HTERT RPE-1 (cell line): ENCODE measurements around the gene CLASP1.
"Not testable (repeated sequence)": the region's sequence is repeated elsewhere in the genome, so short reads cannot be mapped to it uniquely, and the experiment has no call there.

Experiments used
- in situ Hi-C: fragments of 300-500 bp; cut with MboI; formaldehyde crosslinking; loops from 4 replicates; pipeline ENCODE4 v1.14.3; 2020; ENCODE audit warnings: low sequenced_read_pairs

The CLASP1 gene

GRCh38 chr2:121387591-121388325 is 261.5 kb downstream of the CLASP1 start:
- in situ Hi-C loops, result no loop called here

GRCh38 chr2:121386707-121387106 is 262.6 kb downstream of the CLASP1 start:
- in situ Hi-C loops, result no loop called here

- in situ Hi-C loops, result no loop called here
Observed at GRCh38 chr2:121386102-121386501, 263.2 kb downstream of the CLASP1 start.

DNA sequence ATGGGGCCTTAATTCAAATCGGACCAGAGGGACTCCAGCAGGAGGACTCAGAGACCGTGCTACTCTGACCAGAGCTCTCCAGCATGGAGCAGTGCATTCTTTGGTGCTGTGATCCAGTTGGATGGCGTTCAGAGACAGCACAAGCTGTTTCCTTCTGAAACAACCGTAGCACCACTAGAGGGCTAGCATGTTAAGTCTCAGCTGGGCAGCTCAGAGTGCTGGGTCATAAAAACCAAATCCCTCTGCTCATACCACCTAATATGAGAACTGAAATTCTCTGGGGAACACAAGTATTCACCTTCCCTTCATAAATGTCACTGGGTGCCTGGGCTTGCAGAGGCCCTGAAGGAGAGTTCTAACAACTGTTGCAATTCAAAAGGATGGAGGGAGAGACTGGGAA is 266.5 kb downstream of the CLASP1 start:
- in situ Hi-C loops, result no loop called here

DNA sequence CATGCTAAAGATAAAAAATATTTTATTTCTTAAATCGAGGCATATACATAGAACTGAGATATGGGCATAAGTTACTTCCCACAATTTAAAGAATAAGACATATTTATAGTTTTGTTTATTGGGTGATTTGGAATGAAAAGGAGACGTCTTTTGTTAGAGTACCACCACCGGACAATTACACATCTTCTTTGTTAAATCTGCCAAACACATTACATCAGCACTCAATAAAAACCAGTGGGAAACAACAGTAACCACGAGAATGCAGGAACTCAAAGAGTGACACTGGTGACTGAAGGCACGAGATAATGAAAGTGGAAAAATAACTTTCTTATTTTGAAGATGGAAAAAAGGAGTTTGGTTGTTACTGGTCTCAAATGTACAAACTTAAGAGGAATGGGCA is 271.6 kb downstream of the CLASP1 start:
- in situ Hi-C loops, result no loop called here

DNA sequence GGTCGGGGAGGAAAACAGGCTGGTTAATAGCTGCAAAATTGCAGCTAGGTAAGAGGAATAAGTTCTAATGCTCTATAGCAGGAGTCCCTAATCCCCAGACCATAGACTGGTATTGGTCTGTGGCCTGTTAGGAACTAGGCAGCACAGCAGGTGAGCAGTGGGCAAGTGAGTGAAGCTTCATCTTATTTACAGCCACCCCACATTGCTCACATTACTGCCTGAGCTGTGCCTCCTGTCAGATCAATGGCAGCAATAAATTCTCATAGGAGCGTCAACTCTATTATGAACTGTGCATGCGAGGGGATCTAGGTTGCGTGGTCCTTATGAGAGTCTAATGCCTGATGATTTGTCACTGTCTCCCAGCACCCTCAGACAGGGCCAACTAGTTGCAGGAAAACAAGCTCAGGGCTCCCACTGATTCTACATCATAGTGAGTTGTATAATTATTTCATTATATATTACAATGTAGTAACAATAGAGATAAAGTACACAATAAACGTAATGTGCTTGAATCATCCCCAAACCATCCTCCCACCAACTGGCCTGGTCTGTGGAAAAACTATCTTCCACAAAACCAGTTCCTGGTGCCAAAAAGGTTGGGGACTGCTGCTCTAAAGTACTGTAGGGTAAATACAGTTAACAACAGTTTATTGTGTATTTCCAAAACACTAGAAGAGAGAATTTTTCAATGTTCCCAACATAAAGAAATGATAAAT is 272.6 kb downstream of the CLASP1 start:
- in situ Hi-C loops, result no loop called here

GRCh38 chr2:121375621-121376159 is 273.6 kb downstream of the CLASP1 start:
- in situ Hi-C loops, result no loop called here

DNA sequence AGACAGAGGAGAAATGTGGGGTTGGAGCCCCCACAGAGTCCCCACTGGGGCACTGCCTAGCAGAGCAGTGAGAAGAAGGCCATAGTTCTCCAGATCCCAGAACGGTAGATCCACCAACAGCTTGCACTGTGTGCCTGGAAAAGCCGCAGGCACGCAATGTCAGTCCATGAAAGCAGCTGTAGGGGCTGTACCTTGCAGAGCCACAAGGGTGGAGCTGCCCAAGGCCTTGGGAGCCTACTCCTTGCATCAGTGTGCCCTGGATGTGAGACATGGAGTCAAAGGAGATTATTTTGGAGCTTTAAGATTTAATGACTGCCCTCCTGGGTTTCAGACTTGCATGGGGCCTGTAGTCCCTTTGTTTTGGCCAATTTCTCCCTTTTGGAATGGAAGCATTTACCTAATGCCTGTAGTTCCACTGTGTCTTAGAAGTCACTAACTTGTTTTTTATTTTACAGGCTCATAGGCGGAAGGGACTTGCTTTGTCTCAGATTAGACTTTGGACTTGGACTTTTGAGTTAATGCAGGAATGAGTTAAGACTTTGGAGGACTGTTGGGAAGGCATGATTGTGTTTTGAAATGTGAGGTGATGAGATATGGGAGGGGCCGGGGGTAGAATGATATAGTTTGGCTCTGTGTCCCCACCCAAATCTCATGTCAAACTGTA is 274.7 kb downstream of the CLASP1 start:
- in situ Hi-C loops, result not testable (repeated sequence)

DNA sequence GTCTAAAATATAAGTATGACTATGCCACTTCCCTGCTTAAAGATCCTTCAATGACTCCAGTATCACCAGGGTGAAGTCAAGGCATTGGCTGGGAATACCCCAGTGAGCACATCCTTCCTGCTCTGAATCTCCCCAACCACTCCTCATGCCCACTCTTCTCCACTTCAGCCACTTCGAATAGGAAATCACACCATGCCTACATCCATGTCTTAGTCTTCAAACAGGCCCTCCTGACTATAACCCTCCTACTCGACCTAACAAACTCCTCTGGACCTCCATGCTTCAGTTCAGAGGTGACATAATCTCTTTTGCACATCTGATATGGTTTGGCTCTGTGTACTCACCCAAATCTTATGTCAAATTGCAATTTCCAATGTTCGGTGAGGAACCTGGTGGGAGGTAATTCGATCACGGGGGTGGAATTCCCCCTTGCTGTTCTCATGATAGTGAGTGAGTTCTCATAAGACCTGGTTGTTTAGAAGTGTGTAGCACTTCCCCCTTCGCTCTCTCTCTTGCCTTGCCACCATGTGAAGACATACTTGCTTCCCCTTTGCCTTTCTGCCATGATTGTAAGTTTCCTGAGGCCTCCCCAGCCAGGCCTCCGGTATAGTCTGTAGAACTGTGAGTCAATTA is 276.4 kb downstream of the CLASP1 start:
- in situ Hi-C loops, result no loop called here

DNA sequence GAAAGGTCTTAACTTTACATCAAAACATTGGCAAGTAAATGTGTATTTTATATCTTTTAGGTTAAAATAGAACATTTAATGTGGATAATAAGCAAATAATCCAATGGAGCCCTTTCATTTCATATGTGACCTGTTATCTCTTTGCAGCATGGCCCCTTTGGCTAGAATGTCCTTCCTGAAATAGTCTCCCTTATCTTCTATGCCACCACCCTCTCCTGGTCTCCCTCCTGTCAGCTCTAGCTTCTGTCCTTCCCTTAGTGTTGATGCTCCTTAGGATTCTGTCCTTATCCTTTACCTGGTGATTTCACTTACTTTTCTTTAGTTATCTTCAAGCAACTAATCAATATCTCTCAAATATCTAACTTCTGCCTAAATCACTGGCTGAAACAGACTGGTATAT is 277.2 kb downstream of the CLASP1 start:
- in situ Hi-C loops, result no loop called here

- in situ Hi-C loops, result no loop called here
Observed at GRCh38 chr2:121368836-121369235, 280.4 kb downstream of the CLASP1 start.

- in situ Hi-C loops, result no loop called here
Observed at GRCh38 chr2:121368155-121368554, 281.1 kb downstream of the CLASP1 start.

GRCh38 chr2:121367246-121367900 is 281.9 kb downstream of the CLASP1 start:
- in situ Hi-C loops, result no loop called here

DNA sequence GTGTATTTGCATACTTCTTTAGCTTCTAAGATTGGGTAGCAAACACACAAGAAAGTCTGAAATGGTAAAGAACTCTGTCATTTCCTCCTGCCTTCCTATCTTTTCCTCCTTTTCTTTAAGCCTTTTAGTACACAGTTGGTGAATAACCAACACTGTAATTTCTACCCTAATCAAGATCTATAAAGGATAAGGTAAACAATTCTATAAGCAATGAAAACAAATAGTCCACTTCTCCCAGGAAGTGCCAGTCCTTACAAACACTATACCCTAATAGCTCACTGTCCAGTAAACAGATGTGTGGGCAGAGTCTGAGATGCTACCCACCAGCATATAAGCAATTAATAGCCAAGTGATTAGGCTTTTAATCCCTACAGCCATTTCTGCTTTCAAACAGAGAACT is 283.2 kb downstream of the CLASP1 start:
- in situ Hi-C loops, result no loop called here

GRCh38 chr2:121365061-121365460 is 284.2 kb downstream of the CLASP1 start:
- in situ Hi-C loops, result no loop called here

GRCh38 chr2:121363632-121364420 is 285.4 kb downstream of the CLASP1 start:
- in situ Hi-C loops, result no loop called here

DNA sequence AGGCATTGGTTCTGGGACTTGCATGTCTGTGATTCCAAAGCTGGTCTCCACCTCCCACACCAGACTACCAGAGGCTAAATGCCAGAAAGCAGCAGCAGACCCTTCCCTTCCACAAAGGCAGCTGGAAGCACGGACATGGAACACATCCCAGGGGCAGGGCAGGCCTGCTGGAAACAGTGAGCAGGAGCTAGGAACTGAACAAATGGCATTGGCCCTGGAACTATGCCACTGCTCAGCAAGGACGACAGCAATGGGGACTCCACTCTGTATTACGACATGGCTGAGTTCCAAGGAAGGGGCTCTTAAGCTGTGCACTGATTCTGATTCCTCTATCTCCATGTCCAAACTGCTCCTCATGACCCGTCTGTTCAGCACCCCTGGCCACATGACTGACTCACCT is 286.5 kb downstream of the CLASP1 start:
- in situ Hi-C loops, result no loop called here

DNA sequence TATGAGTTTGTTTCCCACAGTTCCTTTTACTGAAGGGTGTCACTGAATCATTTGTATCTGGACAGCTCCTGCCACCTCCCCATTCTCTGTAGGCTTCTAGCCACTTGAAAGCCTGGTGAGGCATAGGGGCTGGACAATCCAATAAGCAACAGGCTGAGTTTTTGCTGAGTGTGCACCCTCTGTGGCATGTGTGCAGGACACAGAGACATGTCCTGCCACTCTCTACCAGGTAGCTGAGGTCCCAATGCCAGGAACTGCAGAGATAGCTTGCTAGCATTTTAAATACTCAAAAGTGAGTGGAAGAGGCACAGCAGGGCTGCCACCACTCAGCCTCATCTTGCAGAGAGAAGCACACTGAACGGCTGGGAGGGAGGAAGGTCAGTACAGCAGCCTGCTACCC is 287.0 kb downstream of the CLASP1 start:
- in situ Hi-C loops, result no loop called here

DNA sequence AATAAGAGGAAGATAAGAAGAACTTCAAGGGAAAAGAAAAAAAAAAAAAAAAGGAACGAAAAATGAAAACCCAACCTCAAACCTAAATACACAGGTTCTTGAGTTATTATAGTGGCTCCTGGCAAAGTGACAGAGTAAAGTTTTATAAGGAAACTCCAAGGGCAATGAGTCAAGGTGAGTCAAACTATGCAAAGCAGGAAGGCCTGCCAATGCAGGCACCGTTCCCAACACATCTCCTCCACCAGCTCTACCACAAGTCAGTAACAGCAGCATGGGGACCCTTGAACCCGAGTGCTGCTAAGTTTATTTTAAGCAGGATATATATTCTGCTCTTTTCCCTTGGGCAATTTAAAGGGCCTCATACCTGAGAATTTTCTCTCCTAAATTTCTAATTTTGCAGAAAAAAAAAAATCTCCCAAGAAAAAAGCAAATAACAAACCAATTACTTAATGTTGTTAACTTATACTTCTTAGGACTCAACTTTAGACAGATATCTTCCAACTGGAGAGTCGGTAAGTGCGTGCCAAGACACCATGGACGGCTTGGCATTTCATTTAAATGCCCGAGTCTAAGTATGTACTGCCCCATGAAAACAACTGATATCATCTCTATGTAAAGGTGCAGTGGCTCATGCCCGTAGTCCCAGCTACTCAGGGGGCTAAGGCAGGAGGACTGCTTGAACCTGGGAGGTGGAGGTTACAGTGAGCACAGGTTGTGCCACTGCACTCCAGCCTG is 288.5 kb downstream of the CLASP1 start:
- in situ Hi-C loops, result no loop called here
